ENCODE data around the gene NAPEPLD. TPM values are rescaled to one million over a fixed set of nuclear protein-coding genes. Genes with fewer than 3 reads are reported as not detected.
"Not testable (repeated sequence)": the region's sequence is repeated elsewhere in the genome, so short reads cannot be mapped to it uniquely, and the experiment has no call there.

The NAPEPLD gene
- total RNA-seq, 1 experiment from 2014 or later: 5.0 TPM

- no peak for DNase-seq (ENCODE audit: low spot score)
These were observed 80.2 kb downstream of the NAPEPLD start for GRCh38 chr7:103068414-103069403.

GRCh38 chr7:103065667-103066066 is 83.2 kb downstream of the NAPEPLD start:
- DNase-seq (ENCODE audit: low spot score): peak; percentile 41

- no peak for DNase-seq (ENCODE audit: low spot score)
These were observed 85.0 kb downstream of the NAPEPLD start for GRCh38 chr7:103063895-103064294.

- no peak for DNase-seq (ENCODE audit: low spot score)
These were observed 89.4 kb downstream of the NAPEPLD start for GRCh38 chr7:103059471-103059870.

GRCh38 chr7:103058122-103058521 is 90.8 kb downstream of the NAPEPLD start:
- DNase-seq (ENCODE audit: low spot score): no peak

GRCh38 chr7:103056006-103056405 is 92.9 kb downstream of the NAPEPLD start:
- DNase-seq (ENCODE audit: low spot score): not testable (repeated sequence)

- no peak for DNase-seq (ENCODE audit: low spot score)
These were observed 97.4 kb downstream of the NAPEPLD start for GRCh38 chr7:103051519-103051918.

Other genes with a start within 250 kb of the NAPEPLD start
- gene LRRC17, start 236.1 kb downstream of the NAPEPLD start, total RNA-seq (2014; rRNA removed; shearing (Covaris generic)): 20.2 and 20.8 TPM in 2 replicates
- gene FBXL13, start 74.3 kb downstream of the NAPEPLD start, total RNA-seq (2014; rRNA removed; shearing (Covaris generic)): 0.08 and 0.50 TPM in 2 replicates
- gene ARMC10, start 74.0 kb downstream of the NAPEPLD start, total RNA-seq (2014; rRNA removed; shearing (Covaris generic)): 50.7 and 57.7 TPM in 2 replicates
- gene PMPCB, start 148.3 kb upstream of the NAPEPLD start, total RNA-seq (2014; rRNA removed; shearing (Covaris generic)): 86.0 and 101 TPM in 2 replicates
- 20.6 and 22.8 TPM in 2 replicates for gene DNAJC2, start 195.7 kb upstream of the NAPEPLD start, total RNA-seq (2014; rRNA removed; shearing (Covaris generic))
- gene PSMC2, start 198.5 kb upstream of the NAPEPLD start, total RNA-seq (2014; rRNA removed; shearing (Covaris generic)): 415 and 457 TPM in 2 replicates